Esophagus muscularis mucosa (tissue), 4 donors: ENCODE data around the gene ATP2B2. TPM values are rescaled to one million over a fixed set of nuclear protein-coding genes. Genes with fewer than 3 reads are reported as not detected.

ENCODE experiments used
- DNase-seq: peaks from one replicate; pipeline ENCODE4 v3.0.0-alpha.2; 2017; ENCODE audit errors: extremely low spot score
- H3K27ac ChIP-seq, 4 donors: fragments of 200-600 bp; sonication (generic); replicated peaks in 1 of 4; 1 replicate in 3 of 4; 2 replicates in 1 of 4; pipeline ENCODE4 v1.5.1; 2016 to 2019; ENCODE audit warnings: mild to moderate bottlenecking in 1 of 4
- H3K27me3 ChIP-seq, 4 donors: fragments of 200-600 bp; sonication (generic); one replicate each; pipeline versions ENCODE4 v1.5.1 to v1.6.0; 2016 to 2019
- H3K36me3 ChIP-seq, 4 donors: fragments of 200-600 bp; sonication (generic); one replicate each; pipeline ENCODE4 v1.5.1; 2016 to 2019
- H3K4me1 ChIP-seq, 4 donors: fragments of 200-600 bp; sonication (generic); one replicate each; pipeline ENCODE4 v1.5.1; 2016 to 2019
- H3K4me3 ChIP-seq, 4 donors: fragments of 200-600 bp; sonication (generic); 1 replicate in 2 of 4; 2 replicates in 2 of 4; pipeline ENCODE4 v1.5.1; 2016 to 2019; ENCODE audit warnings: mild to moderate bottlenecking in 4 of 4, moderate library complexity in 1 of 4
- H3K9me3 ChIP-seq, 4 donors: fragments of 200-600 bp; sonication (generic); 1 replicate in 3 of 4; 2 replicates in 1 of 4; pipeline ENCODE4 v1.5.1; 2016 to 2019
- EP300 ChIP-seq: sonication (generic); formaldehyde crosslinking; IDR thresholded peaks from one replicate; pipeline ENCODE4 v1.6.1; 2017; ENCODE audit warnings: antibody characterized with exemption
- POLR2A ChIP-seq: fragments of 450-650 bp; IDR thresholded peaks from one replicate; pipeline ENCODE4 v1.6.1; 2017; ENCODE audit warnings: antibody characterized with exemption, moderate library complexity, mild to moderate bottlenecking, low read depth
- POLR2AphosphoS5 ChIP-seq, 2 donors: sonication (generic); formaldehyde crosslinking; IDR thresholded peaks; one replicate each; pipeline ENCODE4 v1.6.1; 2017; ENCODE audit warnings: antibody characterized with exemption in 2 of 2
- WGBS: methylation state at CpG from one replicate; pipeline ENCODE4 v1.1.5; 2018; 5-methylcytosine and 5-hydroxymethylcytosine counted together
- intact Hi-C: fragments of 100-400 bp; cut with DNase I; formaldehyde crosslinking; loops from one replicate; pipeline ENCODE4 v1.15.1; 2023
- total RNA-seq, 4 donors: library from RNA; depleted of rRNA; stranded (reverse); fragments of >200 nt; gene quantifications; one replicate each; pipeline versions ENCODE4 v1.1.0 to v1.2.1, GENCODE V29; 2016
- TF ChIP-seq, protein P1 (sequence below), 3 experiments: fragments of 200-600 bp in 2 of 3; fragments of 450-650 bp in 1 of 3; sonication (generic) in 2 of 3; IDR thresholded peaks; one replicate each; pipeline ENCODE4 v1.5.1; 2017 to 2019; ENCODE audit warnings: antibody characterized with exemption in 3 of 3, mild to moderate bottlenecking in 2 of 3, moderate library complexity in 1 of 3

Gene ATP2B2
- total RNA-seq, 4 donors from 2014 or later: under 0.01 to 0.75 (median 0.39) TPM

- peaks cover 0 to 4% (median 0%) of the 10 kb centered on the region in 4 donors for H3K4me1 ChIP-seq
- H3K27ac ChIP-seq: no peak overlapping the region
- no peak for TF ChIP-seq POLR2AphosphoS5 (IDR thresholded peaks at IDR 0.05)
- no peak for TF ChIP-seq EP300
- TF ChIP-seq, protein P1, sequence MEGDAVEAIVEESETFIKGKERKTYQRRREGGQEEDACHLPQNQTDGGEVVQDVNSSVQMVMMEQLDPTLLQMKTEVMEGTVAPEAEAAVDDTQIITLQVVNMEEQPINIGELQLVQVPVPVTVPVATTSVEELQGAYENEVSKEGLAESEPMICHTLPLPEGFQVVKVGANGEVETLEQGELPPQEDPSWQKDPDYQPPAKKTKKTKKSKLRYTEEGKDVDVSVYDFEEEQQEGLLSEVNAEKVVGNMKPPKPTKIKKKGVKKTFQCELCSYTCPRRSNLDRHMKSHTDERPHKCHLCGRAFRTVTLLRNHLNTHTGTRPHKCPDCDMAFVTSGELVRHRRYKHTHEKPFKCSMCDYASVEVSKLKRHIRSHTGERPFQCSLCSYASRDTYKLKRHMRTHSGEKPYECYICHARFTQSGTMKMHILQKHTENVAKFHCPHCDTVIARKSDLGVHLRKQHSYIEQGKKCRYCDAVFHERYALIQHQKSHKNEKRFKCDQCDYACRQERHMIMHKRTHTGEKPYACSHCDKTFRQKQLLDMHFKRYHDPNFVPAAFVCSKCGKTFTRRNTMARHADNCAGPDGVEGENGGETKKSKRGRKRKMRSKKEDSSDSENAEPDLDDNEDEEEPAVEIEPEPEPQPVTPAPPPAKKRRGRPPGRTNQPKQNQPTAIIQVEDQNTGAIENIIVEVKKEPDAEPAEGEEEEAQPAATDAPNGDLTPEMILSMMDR (IDR thresholded peaks at IDR 0.05): no peak
- TF ChIP-seq POLR2A: no peak
- WGBS: 84% methylated on average over 8 of the region's 8 CpGs
- peaks cover 0 to 41% (median 0%) of the 10 kb centered on the region in 4 donors for H3K27me3 ChIP-seq
- DNase-seq: no peak
- no peak overlapping the region for H3K4me3 ChIP-seq
- no peaks in the 10 kb centered on the region for H3K9me3 ChIP-seq
- no peaks in the 10 kb centered on the region for H3K36me3 ChIP-seq
- intact Hi-C loops: no loop called here
Measured at GRCh38 chr3:10513306-10513705, 7.9 kb upstream of the ATP2B2 start.

DNA sequence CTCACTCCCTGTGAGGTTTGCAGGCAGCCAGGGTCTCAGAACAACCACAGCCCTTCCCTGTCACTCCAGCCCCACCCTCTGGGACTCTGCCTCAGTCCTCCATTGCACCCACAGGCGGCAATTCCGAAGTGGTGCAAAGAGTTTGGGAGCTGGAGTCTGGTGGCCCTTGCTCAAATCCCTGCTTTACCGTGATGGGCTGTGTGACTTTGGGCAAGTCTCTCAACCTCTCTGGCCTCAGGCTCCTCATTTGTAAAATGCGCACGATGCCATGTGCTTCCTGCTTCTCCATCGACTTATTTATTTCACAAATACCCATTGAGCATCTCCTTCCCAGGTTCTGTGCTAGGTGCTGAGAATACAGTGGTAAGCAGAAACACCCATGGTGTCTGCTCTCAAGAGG is 7.3 kb upstream of the ATP2B2 start:
- Histone ChIP-seq H3K27me3 (peaks cover 0 to 38% (median 0%) of the 10 kb centered on the region in 4 donors), H3K4me3 (no peak overlapping the region), H3K4me1 (peaks cover 0 to 4% (median 0%) of the 10 kb centered on the region in 4 donors), H3K27ac (no peak overlapping the region), H3K36me3 (no peaks in the 10 kb centered on the region), H3K9me3 (no peaks in the 10 kb centered on the region)
- no peak for TF ChIP-seq EP300
- no peak for TF ChIP-seq POLR2A
- TF ChIP-seq POLR2AphosphoS5 (IDR thresholded peaks at IDR 0.05): no peak
- TF ChIP-seq, protein P1 (IDR thresholded peaks at IDR 0.05): no peak
- intact Hi-C loops: no loop called here
- 94% methylated on average over 6 of the region's 6 CpGs for WGBS
- DNase-seq: no peak

DNA sequence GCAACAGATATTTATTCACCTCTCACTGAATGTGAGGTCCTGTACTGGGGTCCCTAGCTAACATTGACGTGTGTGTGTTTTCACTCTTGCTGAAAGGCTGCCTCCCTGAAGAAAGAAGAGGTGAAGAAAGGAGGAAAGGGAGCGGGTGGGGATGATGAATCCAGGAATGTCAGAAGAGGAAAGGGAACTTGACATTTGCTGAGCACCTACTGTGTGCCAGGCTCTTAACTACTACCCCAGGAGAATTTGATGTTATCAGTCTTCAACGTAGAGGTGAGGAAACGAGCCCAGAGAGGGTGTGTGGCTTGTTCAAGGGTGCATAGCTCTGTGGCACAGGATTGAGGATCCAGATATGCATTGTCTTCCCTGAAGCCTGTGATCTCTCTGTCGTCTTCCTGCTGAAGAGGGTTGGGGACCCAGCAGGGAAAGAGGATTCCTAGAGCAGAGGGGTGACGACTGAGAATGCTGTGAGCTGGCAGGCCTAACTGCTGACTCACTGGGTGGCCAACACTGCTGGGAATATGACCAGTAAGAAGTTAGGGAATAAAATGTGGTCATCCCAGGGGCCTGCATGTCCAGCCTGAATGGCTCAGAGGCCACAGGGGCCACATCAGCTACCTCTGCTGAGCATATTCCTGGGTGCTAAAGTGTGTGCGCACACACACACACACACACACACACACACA is 6.6 kb upstream of the ATP2B2 start:
- H3K4me1 ChIP-seq: no peaks in the 10 kb centered on the region
- TF ChIP-seq EP300: no peak
- TF ChIP-seq POLR2A: no peak
- no peak for TF ChIP-seq POLR2AphosphoS5 (IDR thresholded peaks at IDR 0.05)
- TF ChIP-seq, protein P1 (IDR thresholded peaks at IDR 0.05): no peak
- intact Hi-C loops: no loop called here
- no peak for DNase-seq
- H3K36me3 ChIP-seq: no peaks in the 10 kb centered on the region
- H3K27me3 ChIP-seq: peaks cover 0 to 41% (median 0%) of the 10 kb centered on the region in 4 donors
- H3K27ac ChIP-seq: no peak overlapping the region
- H3K4me3 ChIP-seq: no peak overlapping the region
- no peaks in the 10 kb centered on the region for H3K9me3 ChIP-seq
- WGBS: 64% methylated on average over 7 of the region's 7 CpGs

GRCh38 chr3:10510743-10511432 is 5.5 kb upstream of the ATP2B2 start:
- Histone ChIP-seq H3K27me3 (peaks cover 0 to 51% (median 6%) of the 10 kb centered on the region in 4 donors), H3K4me3 (no peak overlapping the region), H3K27ac (no peak overlapping the region), H3K36me3 (no peaks in the 10 kb centered on the region), H3K4me1 (peaks cover 0 to 5% (median 3%) of the 10 kb centered on the region in 4 donors), H3K9me3 (no peaks in the 10 kb centered on the region)
- 79% methylated on average over 6 of the region's 6 CpGs for WGBS
- intact Hi-C loops: no loop called here
- DNase-seq: no peak
- TF ChIP-seq EP300 (no peak), POLR2A (no peak), POLR2AphosphoS5 (IDR thresholded peaks at IDR 0.05) (no peak)
- TF ChIP-seq, protein P1 (IDR thresholded peaks at IDR 0.05): no peak
